ENCODE measurements around the gene ITSN1.
"Not testable (repeated sequence)": the region's sequence is repeated elsewhere in the genome, so short reads cannot be mapped to it uniquely, and the experiment has no call there.

Gene ITSN1

GRCh38 chr21:33916200-33916567 is 273.9 kb downstream of the ITSN1 start:
- H3K27me3 ChIP-seq (replicated peaks) = no peaks in the 10 kb centered on the region
- no peak for DNase-seq
- in situ Hi-C loops (cut with HindIII; ENCODE audit: low pct_ligation_motif_present, low sequenced_read_pairs) = no loop called here
- peak overlapping the region; percentile 15 for H3K27ac ChIP-seq
- no peak for TF ChIP-seq CTCF (IDR thresholded peaks at IDR 0.05; ENCODE audit: low read depth, low read length, missing control alignments)
- H3K36me3 ChIP-seq (replicated peaks) = peaks cover 24% of the 10 kb centered on the region
- H3K4me3 ChIP-seq (ENCODE audit: low read depth, low read length) = peak overlapping the region; percentile 82

- in situ Hi-C loops (cut with HindIII; ENCODE audit: low pct_ligation_motif_present, low sequenced_read_pairs) = no loop called here
- no peak for TF ChIP-seq CTCF (IDR thresholded peaks at IDR 0.05; ENCODE audit: low read depth, low read length, missing control alignments)
- DNase-seq = no peak
- H3K4me3 ChIP-seq (ENCODE audit: low read depth, low read length) = no peak overlapping the region
- H3K27me3 ChIP-seq (replicated peaks) = no peaks in the 10 kb centered on the region
- H3K27ac ChIP-seq = no peak overlapping the region
- H3K36me3 ChIP-seq (replicated peaks) = peaks cover 15% of the 10 kb centered on the region
Observed at GRCh38 chr21:33917421-33917820, 275.1 kb downstream of the ITSN1 start.

GRCh38 chr21:33924079-33924765 is 281.9 kb downstream of the ITSN1 start:
- peak; percentile 93 for TF ChIP-seq CTCF (IDR thresholded peaks at IDR 0.05; ENCODE audit: low read depth, low read length, missing control alignments)
- Histone ChIP-seq H3K36me3 (replicated peaks) (no peaks in the 10 kb centered on the region), H3K4me3 (ENCODE audit: low read depth, low read length) (no peak overlapping the region), H3K27me3 (replicated peaks) (no peaks in the 10 kb centered on the region), H3K27ac (no peak overlapping the region)
- DNase-seq = peak; percentile 69
- in situ Hi-C loops (cut with HindIII; ENCODE audit: low pct_ligation_motif_present, low sequenced_read_pairs) = no loop called here

GRCh38 chr21:33924766-33925100 is 282.4 kb downstream of the ITSN1 start:
- TF ChIP-seq CTCF (IDR thresholded peaks at IDR 0.05; ENCODE audit: low read depth, low read length, missing control alignments) = no peak
- no peak overlapping the region for H3K4me3 ChIP-seq (ENCODE audit: low read depth, low read length)
- no peak for DNase-seq
- in situ Hi-C loops (cut with HindIII; ENCODE audit: low pct_ligation_motif_present, low sequenced_read_pairs) = no loop called here
- no peaks in the 10 kb centered on the region for H3K27me3 ChIP-seq (replicated peaks)
- H3K27ac ChIP-seq = no peak overlapping the region
- H3K36me3 ChIP-seq (replicated peaks) = no peaks in the 10 kb centered on the region

GRCh38 chr21:33926248-33926647 is 283.9 kb downstream of the ITSN1 start:
- H3K36me3 ChIP-seq (replicated peaks); in situ Hi-C loops (cut with HindIII; ENCODE audit: low pct_ligation_motif_present, low sequenced_read_pairs); H3K4me3 ChIP-seq (ENCODE audit: low read depth, low read length); H3K27me3 ChIP-seq (replicated peaks); H3K27ac ChIP-seq; DNase-seq: not testable (repeated sequence)

- in situ Hi-C loops (cut with HindIII; ENCODE audit: low pct_ligation_motif_present, low sequenced_read_pairs); H3K27ac ChIP-seq; H3K36me3 ChIP-seq (replicated peaks); DNase-seq; H3K27me3 ChIP-seq (replicated peaks): not testable (repeated sequence)
- peak overlapping the region; percentile 20 for H3K4me3 ChIP-seq (ENCODE audit: low read depth, low read length)
Observed at GRCh38 chr21:33931052-33931798, 288.9 kb downstream of the ITSN1 start.
